Stimulated activated CD8-positive, alpha-beta memory T cell treated with anti-CD3 and anti-CD28 coated beads, Interleukin-2, amount 100 ng/mL, for 48 hours (primary cell): ENCODE measurements around the gene AP5B1.

Experiments
- DNase-seq, 2 donors: peaks; one replicate each; pipeline ENCODE4 v3.0.0-alpha.2; 2020; ENCODE audit warnings: low read depth in 2 of 2

The AP5B1 gene

GRCh38 chr11:65801153-65801987 is 20.6 kb upstream of the AP5B1 start:
- DNase-seq, result no peak

GRCh38 chr11:65798882-65799281 is 18.1 kb upstream of the AP5B1 start:
- no peak for DNase-seq

GRCh38 chr11:65797711-65798110 is 16.9 kb upstream of the AP5B1 start:
- DNase-seq, result no peak

- DNase-seq, result no peak
These were observed 16.2 kb upstream of the AP5B1 start for GRCh38 chr11:65796726-65797601.

- DNase-seq, result no peak
These were observed 14.1 kb upstream of the AP5B1 start for GRCh38 chr11:65794570-65795510.

GRCh38 chr11:65793625-65794400 is 13.0 kb upstream of the AP5B1 start:
- no peak for DNase-seq

GRCh38 chr11:65793144-65793581 is 12.4 kb upstream of the AP5B1 start:
- no peak for DNase-seq

GRCh38 chr11:65792456-65792855 is 11.7 kb upstream of the AP5B1 start:
- DNase-seq, result no peak

- peak; percentile 43 to 71 for DNase-seq
These were observed 11.0 kb upstream of the AP5B1 start for GRCh38 chr11:65791719-65792213.

GRCh38 chr11:65790902-65791650 is 10.3 kb upstream of the AP5B1 start:
- DNase-seq, result no peak

GRCh38 chr11:65790104-65790901 is 9.5 kb upstream of the AP5B1 start:
- DNase-seq, result no peak

GRCh38 chr11:65789230-65790103 is 8.7 kb upstream of the AP5B1 start:
- no peak for DNase-seq

GRCh38 chr11:65788821-65789220 is 8.0 kb upstream of the AP5B1 start:
- no peak for DNase-seq

- no peak for DNase-seq
These were observed 7.2 kb upstream of the AP5B1 start for GRCh38 chr11:65787649-65788622.

GRCh38 chr11:65786786-65787636 is 6.2 kb upstream of the AP5B1 start, which contains the start of gene OVOL1:
OVOL1 (plus strand) TSS chr11:65787063; CDS start chr11:65787374, 311 bp downstream.
- DNase-seq, result no peak
